ENCODE data around the gene CLDN18. TPM values are rescaled to one million over a fixed set of nuclear protein-coding genes. Genes with fewer than 3 reads are reported as not detected.

Gene CLDN18
- total RNA-seq, 4 donors from 2014 or later: not detected

DNA sequence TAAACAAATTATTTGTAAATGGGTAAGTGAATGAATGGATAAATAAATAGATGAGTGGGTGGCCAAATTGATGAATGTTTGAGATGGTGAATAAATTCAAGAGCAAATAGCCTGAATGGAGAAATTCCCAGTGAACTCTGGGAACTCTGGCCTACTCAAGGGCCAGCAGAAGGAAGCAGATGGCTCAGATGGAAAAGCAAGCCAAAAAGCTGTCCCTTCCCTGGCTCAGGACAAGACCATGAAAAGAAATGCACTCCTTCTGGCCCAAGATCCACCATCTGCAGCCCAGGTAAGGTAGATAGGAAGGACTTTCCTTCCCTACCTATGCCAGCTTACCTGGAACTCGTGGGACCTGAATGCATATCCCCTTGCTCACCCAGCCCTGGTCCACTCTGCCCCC, 37.6 kb upstream of the CLDN18 start:
- no peak overlapping the region for H3K4me3 ChIP-seq
- H3K27me3 ChIP-seq: no peaks in the 10 kb centered on the region
- WGBS, 2 donors: 82 to 83% methylated on average over 1 of the region's 1 CpG
- H3K4me1 ChIP-seq: no peaks in the 10 kb centered on the region
- TF ChIP-seq EP300 (IDR thresholded peaks at IDR 0.05) (no peak), POLR2A (IDR thresholded peaks at IDR 0.05) (no peak)
- TF ChIP-seq, protein P1, sequence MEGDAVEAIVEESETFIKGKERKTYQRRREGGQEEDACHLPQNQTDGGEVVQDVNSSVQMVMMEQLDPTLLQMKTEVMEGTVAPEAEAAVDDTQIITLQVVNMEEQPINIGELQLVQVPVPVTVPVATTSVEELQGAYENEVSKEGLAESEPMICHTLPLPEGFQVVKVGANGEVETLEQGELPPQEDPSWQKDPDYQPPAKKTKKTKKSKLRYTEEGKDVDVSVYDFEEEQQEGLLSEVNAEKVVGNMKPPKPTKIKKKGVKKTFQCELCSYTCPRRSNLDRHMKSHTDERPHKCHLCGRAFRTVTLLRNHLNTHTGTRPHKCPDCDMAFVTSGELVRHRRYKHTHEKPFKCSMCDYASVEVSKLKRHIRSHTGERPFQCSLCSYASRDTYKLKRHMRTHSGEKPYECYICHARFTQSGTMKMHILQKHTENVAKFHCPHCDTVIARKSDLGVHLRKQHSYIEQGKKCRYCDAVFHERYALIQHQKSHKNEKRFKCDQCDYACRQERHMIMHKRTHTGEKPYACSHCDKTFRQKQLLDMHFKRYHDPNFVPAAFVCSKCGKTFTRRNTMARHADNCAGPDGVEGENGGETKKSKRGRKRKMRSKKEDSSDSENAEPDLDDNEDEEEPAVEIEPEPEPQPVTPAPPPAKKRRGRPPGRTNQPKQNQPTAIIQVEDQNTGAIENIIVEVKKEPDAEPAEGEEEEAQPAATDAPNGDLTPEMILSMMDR (IDR thresholded peaks at IDR 0.05): no peak
- no peak overlapping the region for H3K27ac ChIP-seq
- no peaks in the 10 kb centered on the region for H3K36me3 ChIP-seq
- DNase-seq (ENCODE audit: low spot score in 2 of 2): no peak
- H3K9me3 ChIP-seq: no peaks in the 10 kb centered on the region

DNA sequence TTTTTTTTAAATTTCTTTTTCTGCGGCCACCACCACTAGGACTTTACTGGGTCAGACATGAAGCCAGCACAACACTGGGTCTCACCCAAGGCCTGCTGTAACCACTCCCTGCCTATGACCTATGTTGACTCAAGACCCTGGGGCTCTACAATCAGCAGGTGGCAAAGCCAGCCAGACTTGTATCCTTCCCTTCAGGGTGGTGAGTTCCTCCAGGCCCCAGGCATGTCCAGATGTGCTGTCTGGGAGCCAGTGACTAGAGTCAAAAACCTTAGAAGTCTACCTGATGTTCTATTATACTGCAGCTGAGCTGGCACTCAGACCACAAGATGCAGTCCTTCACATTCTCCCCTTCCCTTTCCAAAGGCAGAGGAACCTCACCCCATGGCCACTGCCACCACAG, 31.6 kb upstream of the CLDN18 start:
- H3K9me3 ChIP-seq: peaks cover 0 to 30% (median 0%) of the 10 kb centered on the region in 4 donors
- DNase-seq (ENCODE audit: low spot score in 2 of 2): no peak
- H3K36me3 ChIP-seq: no peaks in the 10 kb centered on the region
- no peaks in the 10 kb centered on the region for H3K27me3 ChIP-seq
- no peak for TF ChIP-seq EP300 (IDR thresholded peaks at IDR 0.05)
- no peak for TF ChIP-seq POLR2A (IDR thresholded peaks at IDR 0.05)
- TF ChIP-seq, protein P1 (IDR thresholded peaks at IDR 0.05): no peak
- WGBS, 2 donors: 84 to 100% methylated on average over 1 of the region's 1 CpG
- no peaks in the 10 kb centered on the region for H3K4me1 ChIP-seq
- no peak overlapping the region for H3K27ac ChIP-seq
- H3K4me3 ChIP-seq: no peak overlapping the region

DNA sequence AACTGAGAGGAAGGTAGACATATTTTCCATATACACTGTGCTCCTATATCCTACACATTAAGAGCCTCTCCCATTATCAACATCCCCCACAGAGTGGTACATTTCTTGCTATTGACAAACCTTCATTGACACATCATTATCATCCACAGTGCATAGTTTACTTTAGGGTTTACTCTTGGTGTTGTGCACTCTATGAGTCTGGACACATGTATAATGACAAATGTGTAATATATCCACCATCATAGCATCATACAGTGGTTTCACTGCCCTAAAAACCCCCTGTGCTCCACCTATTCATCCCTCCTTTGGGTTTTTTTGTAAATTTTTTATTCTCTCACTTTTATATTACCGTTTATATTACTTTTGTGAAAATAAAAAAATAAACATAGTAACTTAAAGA, 22.2 kb upstream of the CLDN18 start:
- no peak for DNase-seq (ENCODE audit: low spot score in 2 of 2)
- TF ChIP-seq EP300 (IDR thresholded peaks at IDR 0.05): no peak
- TF ChIP-seq POLR2A (IDR thresholded peaks at IDR 0.05): no peak
- TF ChIP-seq, protein P1 (IDR thresholded peaks at IDR 0.05): no peak
- Histone ChIP-seq H3K4me3 (no peak overlapping the region), H3K27me3 (no peaks in the 10 kb centered on the region), H3K4me1 (no peaks in the 10 kb centered on the region), H3K9me3 (peaks cover 0 to 2% (median 0%) of the 10 kb centered on the region in 4 donors), H3K36me3 (no peaks in the 10 kb centered on the region), H3K27ac (no peak overlapping the region)
- WGBS, 2 donors: 2 to 3% methylated on average over 1 of the region's 1 CpG

DNA sequence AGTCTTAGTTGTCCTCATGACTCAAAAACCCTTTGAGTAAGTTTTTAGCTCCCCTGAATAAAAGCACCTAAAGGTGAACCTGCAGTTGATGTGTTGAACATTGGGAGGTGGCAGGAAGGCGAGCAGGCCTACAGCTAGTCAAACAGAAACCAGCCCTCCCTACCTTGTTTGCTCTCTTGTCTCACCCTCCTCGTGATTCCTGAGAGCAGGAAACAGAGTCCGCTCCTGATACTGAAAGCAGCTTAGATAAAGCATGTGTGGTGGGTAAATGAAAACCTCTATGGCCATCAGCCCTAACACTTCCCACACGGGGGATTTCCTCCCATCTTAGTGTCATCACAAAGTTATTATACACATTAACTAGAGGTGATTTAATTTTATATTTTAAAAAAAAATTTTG, 21.8 kb upstream of the CLDN18 start:
- Histone ChIP-seq H3K9me3 (peaks cover 0 to 7% (median 0%) of the 10 kb centered on the region in 4 donors), H3K4me1 (no peaks in the 10 kb centered on the region), H3K4me3 (no peak overlapping the region), H3K27ac (no peak overlapping the region), H3K27me3 (no peaks in the 10 kb centered on the region), H3K36me3 (no peaks in the 10 kb centered on the region)
- WGBS, 2 donors: 72% methylated on average over 4 of the region's 4 CpGs
- DNase-seq (ENCODE audit: low spot score in 2 of 2): no peak
- TF ChIP-seq EP300 (IDR thresholded peaks at IDR 0.05): no peak
- TF ChIP-seq POLR2A (IDR thresholded peaks at IDR 0.05): no peak
- TF ChIP-seq, protein P1 (IDR thresholded peaks at IDR 0.05): no peak

DNA sequence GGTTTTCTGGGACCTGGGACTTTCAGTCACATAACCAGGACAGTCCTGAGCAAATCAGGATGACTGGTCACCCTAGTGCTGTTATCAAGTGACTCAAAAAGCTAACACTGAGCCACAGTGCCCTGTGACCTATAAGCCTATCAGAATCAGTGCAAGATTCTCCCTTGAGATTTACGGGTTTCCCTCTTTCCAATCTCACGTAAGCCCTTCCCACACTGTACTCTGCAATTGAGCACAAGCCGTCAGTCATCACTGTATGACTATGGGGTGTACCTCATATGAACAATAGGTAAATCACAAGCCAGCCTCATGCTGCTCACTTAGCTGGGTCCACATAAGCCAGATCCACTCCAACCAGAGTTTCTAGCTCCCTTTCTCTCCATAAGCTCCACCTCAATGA, 21.0 kb upstream of the CLDN18 start:
- DNase-seq (ENCODE audit: low spot score in 2 of 2): no peak
- Histone ChIP-seq H3K4me3 (no peak overlapping the region), H3K9me3 (peaks cover 0 to 12% (median 2%) of the 10 kb centered on the region in 4 donors), H3K36me3 (no peaks in the 10 kb centered on the region), H3K27me3 (no peaks in the 10 kb centered on the region), H3K4me1 (no peaks in the 10 kb centered on the region), H3K27ac (no peak overlapping the region)
- WGBS, 2 donors: 72 to 82% methylated on average over 3 of the region's 3 CpGs
- no peak for TF ChIP-seq EP300 (IDR thresholded peaks at IDR 0.05)
- TF ChIP-seq, protein P1 (IDR thresholded peaks at IDR 0.05): no peak
